GM23338 (cell line): ENCODE results near the gene PKD1. TPM values are rescaled to one million over a fixed set of nuclear protein-coding genes. Genes with fewer than 3 reads are reported as not detected.
A peak's percentile ranks its signal among the peaks of the same experiment; 100 is the strongest.

Source experiments
- ATAC-seq: fragments of 200-7000 bp; cut with Tn5 transposase; 3 replicates; pipeline ENCODE4 v1.9.1; 2020
- DNase-seq: peaks from one replicate; pipeline ENCODE4 v3.0.0-alpha.2; 2015; ENCODE audit warnings: low spot score
- H2AFZ ChIP-seq: fragments of 200-600 bp; sonication (generic); 2 replicates; pipeline ENCODE4 v1.8.0; 2016; ENCODE audit warnings: antibody characterized with exemption, mild to moderate bottlenecking, moderate library complexity
- H3F3A ChIP-seq: fragments of 200-600 bp; sonication (generic); replicated peaks from 2 replicates; pipeline ENCODE4 v1.8.0; 2017; ENCODE audit warnings: antibody characterized with exemption, mixed run types, low read depth
- H3K27ac ChIP-seq: fragments of 200-600 bp; sonication (generic); 2 replicates; pipeline ENCODE4 v1.6.1; 2016; ENCODE audit warnings: low read depth
- H3K27me3 ChIP-seq: fragments of 200-600 bp; sonication (generic); 2 replicates; pipeline ENCODE4 v1.8.0; 2016; ENCODE audit warnings: mild to moderate bottlenecking, mixed run types, moderate library complexity; ENCODE audit not compliant: insufficient read depth
- H3K36me3 ChIP-seq: fragments of 200-600 bp; sonication (generic); 2 replicates; pipeline ENCODE4 v1.8.0; 2016; ENCODE audit warnings: mild to moderate bottlenecking; ENCODE audit not compliant: insufficient read depth
- H3K4me1 ChIP-seq: fragments of 200-600 bp; sonication (generic); 2 replicates; pipeline ENCODE4 v1.8.0; 2016; ENCODE audit warnings: mild to moderate bottlenecking, moderate library complexity; ENCODE audit not compliant: insufficient read depth
- H3K4me2 ChIP-seq: fragments of 200-600 bp; sonication (generic); 2 replicates; pipeline ENCODE4 v1.7.1; 2017; ENCODE audit warnings: mixed run types
- H3K4me3 ChIP-seq: fragments of 200-600 bp; sonication (generic); 2 replicates; pipeline ENCODE4 v1.6.1; 2016; ENCODE audit warnings: mixed run types
- H3K79me2 ChIP-seq: fragments of 200-600 bp; sonication (generic); replicated peaks from 2 replicates; pipeline ENCODE4 v1.8.0; 2017; ENCODE audit warnings: mild to moderate bottlenecking; ENCODE audit not compliant: insufficient read depth
- H3K9me2 ChIP-seq: fragments of 200-600 bp; sonication (generic); 2 replicates; pipeline ENCODE4 v1.8.0; 2017; ENCODE audit not compliant: insufficient read depth
- H4K20me1 ChIP-seq: fragments of 200-600 bp; sonication (generic); replicated peaks from 2 replicates; pipeline ENCODE4 v1.8.0; 2017; ENCODE audit warnings: mild to moderate bottlenecking; ENCODE audit not compliant: insufficient read depth
- H3K27ac Mint-ChIP-seq: 2 replicates; pipeline ENCODE4 v1.8.0; 2020; ENCODE audit warnings: inconsistent platforms, mild to moderate bottlenecking, moderate library complexity, mixed read lengths
- H3K27me3 Mint-ChIP-seq: 3 replicates; pipeline ENCODE4 v1.8.0; 2022; ENCODE audit warnings: low read depth, mild to moderate bottlenecking, moderate library complexity, mixed read lengths, inconsistent platforms; ENCODE audit not compliant: insufficient read depth, poor library complexity
- H3K36me3 Mint-ChIP-seq: 3 replicates; pipeline ENCODE4 v1.8.0; 2021; ENCODE audit warnings: low read depth, mild to moderate bottlenecking, inconsistent platforms, moderate library complexity, mixed read lengths
- H3K4me1 Mint-ChIP-seq: 3 replicates; pipeline ENCODE4 v1.8.0; 2020; ENCODE audit warnings: mild to moderate bottlenecking, inconsistent platforms, mixed read lengths
- H3K4me3 Mint-ChIP-seq: 3 replicates; pipeline ENCODE4 v1.8.0; 2021; ENCODE audit warnings: moderate library complexity, mild to moderate bottlenecking, inconsistent platforms, mixed read lengths
- H3K9me3 Mint-ChIP-seq: 3 replicates; pipeline ENCODE4 v1.8.0; 2020; ENCODE audit warnings: moderate library complexity, mild to moderate bottlenecking, inconsistent platforms, mixed read lengths
- CREB1 ChIP-seq: fragments of 250-450 bp; sonication (Bioruptor Pico); IDR thresholded peaks from 2 replicates; pipeline ENCODE4 v1.5.0; 2020; ENCODE audit warnings: low read depth, mild to moderate bottlenecking, moderate library complexity
- CTCF ChIP-seq, 2 experiments: fragments of 200-600 bp in 1 of 2; sonication (generic) in 1 of 2; conservative IDR thresholded peaks; 2 replicates each; pipeline versions ENCODE4 v1.5.1 to v1.6.1; 2016 to 2017; ENCODE audit warnings: antibody characterized with exemption in 2 of 2, low read depth in 2 of 2, mild to moderate bottlenecking in 2 of 2, moderate library complexity in 1 of 2
- ETS1 ChIP-seq: IDR thresholded peaks from 2 replicates; pipeline ENCODE4 v1.6.1; 2016; ENCODE audit warnings: antibody characterized with exemption
- EZH2 ChIP-seq: fragments of 200-600 bp; sonication (generic); IDR thresholded peaks from one replicate; pipeline ENCODE4 v1.8.0; 2017; ENCODE audit warnings: antibody characterized with exemption, mild to moderate bottlenecking, low read depth; ENCODE audit not compliant: unreplicated experiment
- EZH2phosphoT487 ChIP-seq: fragments of 200-600 bp; sonication (generic); IDR thresholded peaks from one replicate; pipeline ENCODE4 v1.8.1; 2018; ENCODE audit warnings: antibody characterized with exemption; ENCODE audit not compliant: unreplicated experiment
- JUNB ChIP-seq: IDR thresholded peaks from one replicate; pipeline ENCODE4 v1.6.1; 2016; ENCODE audit warnings: antibody characterized with exemption; ENCODE audit not compliant: unreplicated experiment
- NANOG ChIP-seq: IDR thresholded peaks from 2 replicates; pipeline ENCODE4 v1.6.1; 2016; ENCODE audit warnings: antibody characterized with exemption, borderline replicate concordance
- POLR2AphosphoS5 ChIP-seq: IDR thresholded peaks from 2 replicates; pipeline ENCODE4 v1.6.1; 2016; ENCODE audit warnings: antibody characterized with exemption, low read depth
- REST ChIP-seq: IDR thresholded peaks from one replicate; pipeline ENCODE4 v1.6.1; 2018; ENCODE audit warnings: antibody characterized with exemption; ENCODE audit not compliant: unreplicated experiment
- STAT1 ChIP-seq: IDR thresholded peaks from one replicate; pipeline ENCODE4 v1.6.1; 2016; ENCODE audit warnings: antibody characterized with exemption; ENCODE audit not compliant: unreplicated experiment
- ZNF114 ChIP-seq: fragments of 250-450 bp; sonication (Bioruptor Pico); IDR thresholded peaks from 2 replicates; pipeline ENCODE4 v1.5.0; 2020; ENCODE audit warnings: mild to moderate bottlenecking, moderate library complexity
- ZNF331 ChIP-seq: fragments of 250-450 bp; sonication (Bioruptor Pico); IDR thresholded peaks from 2 replicates; pipeline ENCODE4 v1.5.0; 2020; ENCODE audit warnings: low read depth, mild to moderate bottlenecking, moderate library complexity
- ZNF462 ChIP-seq: fragments of 250-450 bp; sonication (Bioruptor Pico); IDR thresholded peaks from 2 replicates; pipeline ENCODE4 v1.5.0; 2020; ENCODE audit warnings: mild to moderate bottlenecking, moderate library complexity
- polyA plus RNA-seq: library from polyadenylated mRNA; unstranded; fragments of >200 nt; fragmentation: Nextera tagmentation; extraction: Ambion mirVana; gene quantifications from 2 replicates; pipeline ENCODE4 v1.2.1, GENCODE V29; 2016
- total RNA-seq: library from RNA; depleted of rRNA; stranded (reverse); fragments of >200 nt; shearing (Covaris generic); gene quantifications from 2 replicates; pipeline ENCODE4 v1.2.3, GENCODE V29; 2014

The PKD1 gene
- total and polyA plus RNA-seq, 2 experiments from 2014 or later, result 21.1 to 107 TPM

- Histone ChIP-seq H2AFZ (no peak overlapping the region), H3K4me2 (peak overlapping the region; percentile 99), H3K27ac (no peak overlapping the region), H3K4me1 (peaks cover 10% of the 10 kb centered on the region; the same call in 1 of the 2 replicates), H3K4me3 (peak overlapping the region; percentile 97), H3K27me3 (no peaks in the 10 kb centered on the region), H3K36me3 (no peaks in the 10 kb centered on the region), H4K20me1 (no peaks in the 10 kb centered on the region; the same call in 1 of the 2 replicates), H3K79me2 (peaks cover 22% of the 10 kb centered on the region), H3F3A (0 out of 2 replicates have a peak, but pooled peaks cover 5% of the 10 kb centered on the region), H3K9me2 (no peaks in the 10 kb centered on the region)
- Mint-ChIP-seq H3K4me1 (peaks cover 8% of the 10 kb centered on the region), H3K36me3 (peaks cover 5% of the 10 kb centered on the region; the same call in 2 of the 3 replicates), H3K4me3 (peak overlapping the region; percentile 92), H3K27me3 (peaks cover 12% of the 10 kb centered on the region), H3K27ac (no peak overlapping the region), H3K9me3 (no peaks in the 10 kb centered on the region)
- no peak for DNase-seq
- TF ChIP-seq ETS1 (no peak), EZH2phosphoT487 (no peak), POLR2AphosphoS5 (no peak), NANOG (no peak), REST (no peak), EZH2 (no peak), CREB1 (CRISPR knock-in tag) (no peak), STAT1 (no peak), JUNB (no peak), ZNF462 (CRISPR knock-in tag) (no peak), CTCF (conservative IDR thresholded peaks at IDR 0.05; ENCODE audit: low read depth in 2 of 2) (no peak), ZNF331 (CRISPR knock-in tag) (no peak), ZNF114 (CRISPR knock-in tag) (no peak)
- ATAC-seq, result no peak
These were observed 89.5 kb downstream of the PKD1 start for GRCh38 chr16:2045965-2046892.
